GM19463 (cell line): ENCODE results near the gene DAPL1.
"Not testable (repeated sequence)": the region's sequence is repeated elsewhere in the genome, so short reads cannot be mapped to it uniquely, and the experiment has no call there.

Experiments used
- ATAC-seq: cut with Tn5 transposase; IDR thresholded peaks from one replicate; pipeline ENCODE4 v1.9.1; 2021; ENCODE audit warnings: mild to moderate bottlenecking, moderate library complexity; ENCODE audit not compliant: unreplicated experiment

The DAPL1 gene

GRCh38 chr2:158817588-158817987, 22.5 kb downstream of the DAPL1 start:
- ATAC-seq, result no peak

GRCh38 chr2:158818511-158818910, 23.4 kb downstream of the DAPL1 start:
- no peak for ATAC-seq

GRCh38 chr2:158822193-158822592, 27.1 kb downstream of the DAPL1 start:
- ATAC-seq, result no peak

- ATAC-seq, result no peak
These were observed 28.5 kb downstream of the DAPL1 start for GRCh38 chr2:158823486-158824237.

- ATAC-seq, result no peak
These were observed 29.9 kb downstream of the DAPL1 start for GRCh38 chr2:158825021-158825420.

GRCh38 chr2:158826965-158827364, 31.8 kb downstream of the DAPL1 start:
- ATAC-seq, result no peak

GRCh38 chr2:158828378-158829164, 33.5 kb downstream of the DAPL1 start:
- no peak for ATAC-seq

- ATAC-seq, result no peak
These were observed 34.0 kb downstream of the DAPL1 start for GRCh38 chr2:158829167-158829566.

- ATAC-seq, result no peak
These were observed 35.1 kb downstream of the DAPL1 start for GRCh38 chr2:158830201-158830600.

- no peak for ATAC-seq
These were observed 40.3 kb downstream of the DAPL1 start for GRCh38 chr2:158835431-158835830.

- ATAC-seq, result no peak
These were observed 42.5 kb downstream of the DAPL1 start for GRCh38 chr2:158837645-158838044.

- ATAC-seq, result no peak
These were observed 46.7 kb downstream of the DAPL1 start for GRCh38 chr2:158841850-158842249.

GRCh38 chr2:158845444-158845843, 50.3 kb downstream of the DAPL1 start:
- no peak for ATAC-seq

GRCh38 chr2:158845859-158846258, 50.7 kb downstream of the DAPL1 start:
- no peak for ATAC-seq

- ATAC-seq, result not testable (repeated sequence)
These were observed 52.4 kb downstream of the DAPL1 start for GRCh38 chr2:158847526-158847925.

- not testable (repeated sequence) for ATAC-seq
These were observed 53.2 kb downstream of the DAPL1 start for GRCh38 chr2:158848031-158848970.

- ATAC-seq, result not testable (repeated sequence)
These were observed 65.1 kb downstream of the DAPL1 start for GRCh38 chr2:158860179-158860578.

- not testable (repeated sequence) for ATAC-seq
These were observed 66.5 kb downstream of the DAPL1 start for GRCh38 chr2:158861626-158862025.

- not testable (repeated sequence) for ATAC-seq
These were observed 70.4 kb downstream of the DAPL1 start for GRCh38 chr2:158865469-158865868.
